Hepatocyte (in vitro differentiated cells): ENCODE measurements around the gene ABHD4.

Experiments
- CTCF ChIP-seq: fragments of 200-600 bp; sonication (generic); IDR thresholded peaks from 2 replicates; pipeline ENCODE4 v1.5.1; 2016; ENCODE audit warnings: antibody characterized with exemption, mild to moderate bottlenecking; ENCODE audit not compliant: poor library complexity
- EZH2 ChIP-seq: fragments of 200-600 bp; sonication (generic); IDR thresholded peaks from 2 replicates; pipeline ENCODE4 v1.6.1; 2016; ENCODE audit warnings: antibody characterized with exemption, mild to moderate bottlenecking, borderline replicate concordance

- TF ChIP-seq CTCF (no peak), EZH2 (no peak)
Measured at GRCh38 chr14:22572562-22573058, 25.5 kb upstream of the ABHD4 start.
